ENCODE data around the gene KCNIP1.

Gene KCNIP1

GRCh38 chr5:170538096-170538465 is 34.3 kb downstream of the KCNIP1 start:
- H3K9me2 ChIP-seq (replicated peaks; ENCODE audit: insufficient read depth, low read length), result no peaks in the 10 kb centered on the region
- H3K27ac ChIP-seq (ENCODE audit: low read depth, low read length), result no peak overlapping the region
- no peak for TF ChIP-seq CTCF (IDR thresholded peaks at IDR 0.05; ENCODE audit: insufficient read depth, low read length, poor library complexity, severe bottlenecking)
- TF ChIP-seq EZH2phosphoT487 (conservative IDR thresholded peaks at IDR 0.05; ENCODE audit: low read length), result no peak
- no peaks in the 10 kb centered on the region for H3K9me3 ChIP-seq (ENCODE audit: insufficient read depth, low read length)
- no peaks in the 10 kb centered on the region for H3K27me3 ChIP-seq (ENCODE audit: low read length)
- no peak overlapping the region for H2AFZ ChIP-seq (ENCODE audit: low read depth, low read length, severe bottlenecking)
- H4K20me1 ChIP-seq (ENCODE audit: low read depth, low read length), result no peaks in the 10 kb centered on the region
- H3F3A ChIP-seq (ENCODE audit: insufficient read depth), result no peaks in the 10 kb centered on the region
- H3K4me2 ChIP-seq (ENCODE audit: low read depth, low read length, poor library complexity, severe bottlenecking), result no peak overlapping the region
- no peak overlapping the region for H3K4me3 ChIP-seq (ENCODE audit: insufficient read depth, low read length, poor library complexity, severe bottlenecking)
- H3K79me2 ChIP-seq (ENCODE audit: insufficient read depth, low read length), result no peaks in the 10 kb centered on the region
- no peak overlapping the region for H3K9ac ChIP-seq (ENCODE audit: low read length)
- no peaks in the 10 kb centered on the region for H3K36me3 ChIP-seq (ENCODE audit: low read length)

GRCh38 chr5:170538696-170539586 is 35.1 kb downstream of the KCNIP1 start:
- TF ChIP-seq CTCF (IDR thresholded peaks at IDR 0.05; ENCODE audit: insufficient read depth, low read length, poor library complexity, severe bottlenecking), result no peak
- no peak for TF ChIP-seq EZH2phosphoT487 (conservative IDR thresholded peaks at IDR 0.05; ENCODE audit: low read length)
- Histone ChIP-seq H3K27me3 (ENCODE audit: low read length) (no peaks in the 10 kb centered on the region), H3K27ac (ENCODE audit: low read depth, low read length) (no peak overlapping the region), H3K9me3 (ENCODE audit: insufficient read depth, low read length) (no peaks in the 10 kb centered on the region), H3F3A (ENCODE audit: insufficient read depth) (no peaks in the 10 kb centered on the region), H3K9ac (ENCODE audit: low read length) (no peak overlapping the region), H3K9me2 (replicated peaks; ENCODE audit: insufficient read depth, low read length) (no peaks in the 10 kb centered on the region), H3K4me3 (ENCODE audit: insufficient read depth, low read length, poor library complexity, severe bottlenecking) (no peak overlapping the region), H3K36me3 (ENCODE audit: low read length) (no peaks in the 10 kb centered on the region), H4K20me1 (ENCODE audit: low read depth, low read length) (no peaks in the 10 kb centered on the region), H2AFZ (ENCODE audit: low read depth, low read length, severe bottlenecking) (no peak overlapping the region), H3K4me2 (ENCODE audit: low read depth, low read length, poor library complexity, severe bottlenecking) (no peak overlapping the region), H3K79me2 (ENCODE audit: insufficient read depth, low read length) (no peaks in the 10 kb centered on the region)

GRCh38 chr5:170540271-170540670 is 36.5 kb downstream of the KCNIP1 start:
- Histone ChIP-seq H3K27me3 (ENCODE audit: low read length) (no peaks in the 10 kb centered on the region), H3K9ac (ENCODE audit: low read length) (no peak overlapping the region), H2AFZ (ENCODE audit: low read depth, low read length, severe bottlenecking) (no peak overlapping the region), H3K4me2 (ENCODE audit: low read depth, low read length, poor library complexity, severe bottlenecking) (no peak overlapping the region), H3F3A (ENCODE audit: insufficient read depth) (no peaks in the 10 kb centered on the region), H3K79me2 (ENCODE audit: insufficient read depth, low read length) (no peaks in the 10 kb centered on the region), H3K9me2 (replicated peaks; ENCODE audit: insufficient read depth, low read length) (no peaks in the 10 kb centered on the region), H4K20me1 (ENCODE audit: low read depth, low read length) (no peaks in the 10 kb centered on the region), H3K36me3 (ENCODE audit: low read length) (no peaks in the 10 kb centered on the region), H3K27ac (ENCODE audit: low read depth, low read length) (no peak overlapping the region), H3K9me3 (ENCODE audit: insufficient read depth, low read length) (0 out of 2 replicates have a peak, but pooled peaks cover 2% of the 10 kb centered on the region), H3K4me3 (ENCODE audit: insufficient read depth, low read length, poor library complexity, severe bottlenecking) (no peak overlapping the region)
- TF ChIP-seq EZH2phosphoT487 (conservative IDR thresholded peaks at IDR 0.05; ENCODE audit: low read length), result no peak
- TF ChIP-seq CTCF (IDR thresholded peaks at IDR 0.05; ENCODE audit: insufficient read depth, low read length, poor library complexity, severe bottlenecking), result no peak

Measured in SU-DHL-6 (cell line).